Sigmoid colon (tissue), 7 donors: Measurements from ENCODE around the gene KRTAP5-3. TPM values are rescaled to one million over a fixed set of nuclear protein-coding genes. Genes with fewer than 3 reads are reported as not detected.

ENCODE experiments used
- DNase-seq: peaks from one replicate; pipeline ENCODE4 v3.0.0-alpha.2; 2019
- H3K27ac ChIP-seq, 4 donors: fragments of 200-600 bp; sonication (generic); one replicate each; pipeline ENCODE4 v1.5.1; 2016 to 2019; ENCODE audit warnings: mild to moderate bottlenecking in 1 of 4
- H3K27me3 ChIP-seq, 3 donors: fragments of 200-600 bp; sonication (generic); one replicate each; pipeline ENCODE4 v1.5.1; 2019; ENCODE audit warnings: mild to moderate bottlenecking in 1 of 3
- H3K36me3 ChIP-seq, 4 donors: fragments of 200-600 bp; sonication (generic); one replicate each; pipeline ENCODE4 v1.5.1; 2016 to 2019
- H3K4me1 ChIP-seq, 4 donors: fragments of 200-600 bp; sonication (generic); one replicate each; pipeline ENCODE4 v1.5.1; 2017 to 2019
- H3K4me3 ChIP-seq, 4 donors: fragments of 200-600 bp; sonication (generic); one replicate each; pipeline ENCODE4 v1.5.1; 2017 to 2019; ENCODE audit warnings: mild to moderate bottlenecking in 2 of 4, moderate library complexity in 1 of 4
- H3K9me3 ChIP-seq, 4 donors: fragments of 200-600 bp in 3 of 4; sonication (generic) in 3 of 4; one replicate each; pipeline versions ENCODE4 v1.5.1 to v1.6.1; 2013 to 2019
- EP300 ChIP-seq, 4 donors: sonication (generic); formaldehyde crosslinking; IDR thresholded peaks; one replicate each; pipeline ENCODE4 v1.6.1; 2017; ENCODE audit warnings: antibody characterized with exemption in 4 of 4
- POLR2A ChIP-seq, 2 donors: fragments of 450-650 bp; IDR thresholded peaks; one replicate each; pipeline ENCODE4 v1.6.1; 2016; ENCODE audit warnings: antibody characterized with exemption in 2 of 2, mild to moderate bottlenecking in 2 of 2, moderate library complexity in 2 of 2
- POLR2AphosphoS5 ChIP-seq, 4 donors: sonication (generic); formaldehyde crosslinking; IDR thresholded peaks; one replicate each; pipeline ENCODE4 v1.6.1; 2017; ENCODE audit warnings: antibody characterized with exemption in 4 of 4
- WGBS, 2 donors: extraction: QIAGEN DNeasy Blood & Tissue Kit; methylation state at CpG; one replicate each; pipeline ENCODE4 v1.1.7; 2013; 5-methylcytosine and 5-hydroxymethylcytosine counted together
- intact Hi-C: fragments of 100-400 bp; cut with DNase I; formaldehyde crosslinking; loops from one replicate; pipeline ENCODE4 v1.15.1; 2023
- polyA plus RNA-seq, 3 donors: library from polyadenylated mRNA; stranded (reverse); fragments of 200-250 nt; gene quantifications; one replicate each; pipeline ENCODE4 v1.2.3, GENCODE V29; 2013
- total RNA-seq, 4 donors: library from RNA; depleted of rRNA; stranded (reverse); fragments of >200 nt; gene quantifications; one replicate each; pipeline ENCODE4 v1.1.0, GENCODE V29; 2016
- TF ChIP-seq, protein P1 (sequence below), 4 experiments: fragments of 450-650 bp in 3 of 4; fragments of 200-600 bp in 1 of 4; IDR thresholded peaks; one replicate each; pipeline ENCODE4 v1.5.1; 2016 to 2019; ENCODE audit warnings: antibody characterized with exemption in 4 of 4, mild to moderate bottlenecking in 3 of 4, moderate library complexity in 2 of 4
- donor health status: healthy with polysubstance abuse.
- donor health status: Bipolar disorder and iron deficiency.
- donor health status: healthy.

Gene KRTAP5-3
- total and polyA plus RNA-seq, 7 donors: not detected

DNA sequence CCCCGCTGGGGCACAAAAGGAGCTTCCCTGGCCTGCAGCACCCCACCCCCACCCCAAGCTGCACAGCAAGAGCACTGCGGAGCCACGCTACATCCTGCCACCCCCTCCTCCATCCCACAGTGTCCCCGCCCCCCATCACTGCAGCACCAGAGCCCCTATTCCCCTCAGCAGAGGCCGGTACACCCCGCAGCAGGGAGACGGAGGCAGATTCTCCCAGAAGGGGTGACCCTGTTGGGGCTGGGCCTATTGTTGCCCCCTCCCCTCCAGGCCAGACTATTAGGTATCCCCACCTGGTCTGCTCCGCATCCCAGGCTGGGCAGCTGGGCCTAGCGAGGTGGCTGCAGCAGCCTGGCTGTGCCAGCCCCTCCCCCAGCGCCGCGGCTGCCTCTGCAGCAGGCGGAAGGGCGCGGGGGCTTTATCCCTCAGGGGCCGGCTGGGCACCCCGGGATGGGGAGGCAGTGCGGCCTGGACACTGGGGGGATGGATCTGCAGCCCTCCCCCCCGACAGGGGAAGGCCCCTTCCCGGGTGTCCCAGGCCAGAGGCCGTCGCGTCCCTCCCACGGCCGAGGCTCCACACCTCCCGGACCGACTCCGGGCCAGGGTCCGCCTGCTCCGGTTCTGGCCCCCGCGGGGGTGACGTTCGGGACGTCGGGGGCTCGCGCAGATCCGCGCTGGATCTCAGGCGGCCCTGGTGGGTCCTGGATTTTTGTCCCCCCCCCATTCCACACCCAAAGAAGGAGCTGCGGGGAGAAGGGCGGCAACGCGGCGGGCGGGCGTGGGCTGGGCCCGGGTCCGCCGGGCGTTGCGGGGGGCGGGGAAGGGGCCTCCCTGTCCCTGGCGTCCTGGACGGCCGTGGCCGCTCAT, 37.1 kb downstream of the KRTAP5-3 start:
- 8 to 10% methylated on average over 58 of the region's 58 CpGs for WGBS, 2 donors
- TF ChIP-seq POLR2A (IDR thresholded peaks at IDR 0.05): no peak
- TF ChIP-seq POLR2AphosphoS5 (IDR thresholded peaks at IDR 0.05): peak in 2 of 4 donors; percentile 25 to 41
- TF ChIP-seq EP300 (IDR thresholded peaks at IDR 0.05): no peak
- TF ChIP-seq, protein P1, sequence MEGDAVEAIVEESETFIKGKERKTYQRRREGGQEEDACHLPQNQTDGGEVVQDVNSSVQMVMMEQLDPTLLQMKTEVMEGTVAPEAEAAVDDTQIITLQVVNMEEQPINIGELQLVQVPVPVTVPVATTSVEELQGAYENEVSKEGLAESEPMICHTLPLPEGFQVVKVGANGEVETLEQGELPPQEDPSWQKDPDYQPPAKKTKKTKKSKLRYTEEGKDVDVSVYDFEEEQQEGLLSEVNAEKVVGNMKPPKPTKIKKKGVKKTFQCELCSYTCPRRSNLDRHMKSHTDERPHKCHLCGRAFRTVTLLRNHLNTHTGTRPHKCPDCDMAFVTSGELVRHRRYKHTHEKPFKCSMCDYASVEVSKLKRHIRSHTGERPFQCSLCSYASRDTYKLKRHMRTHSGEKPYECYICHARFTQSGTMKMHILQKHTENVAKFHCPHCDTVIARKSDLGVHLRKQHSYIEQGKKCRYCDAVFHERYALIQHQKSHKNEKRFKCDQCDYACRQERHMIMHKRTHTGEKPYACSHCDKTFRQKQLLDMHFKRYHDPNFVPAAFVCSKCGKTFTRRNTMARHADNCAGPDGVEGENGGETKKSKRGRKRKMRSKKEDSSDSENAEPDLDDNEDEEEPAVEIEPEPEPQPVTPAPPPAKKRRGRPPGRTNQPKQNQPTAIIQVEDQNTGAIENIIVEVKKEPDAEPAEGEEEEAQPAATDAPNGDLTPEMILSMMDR (IDR thresholded peaks at IDR 0.05): no peak
- Histone ChIP-seq H3K27me3 (no peaks in the 10 kb centered on the region), H3K9me3 (no peaks in the 10 kb centered on the region), H3K4me1 (peaks cover 0 to 78% (median 65%) of the 10 kb centered on the region in 4 donors), H3K4me3 (peak overlapping the region; percentile 45 to 75 (median 55)), H3K27ac (peak overlapping the region; percentile 80 to 99 (median 83)), H3K36me3 (no peaks in the 10 kb centered on the region)
- intact Hi-C loops: loop anchor here (5.0 kb wide), 1 partner anchor 114 kb away; no protein-coding TSS in a partner anchor
- peak; percentile 75 for DNase-seq

DNA sequence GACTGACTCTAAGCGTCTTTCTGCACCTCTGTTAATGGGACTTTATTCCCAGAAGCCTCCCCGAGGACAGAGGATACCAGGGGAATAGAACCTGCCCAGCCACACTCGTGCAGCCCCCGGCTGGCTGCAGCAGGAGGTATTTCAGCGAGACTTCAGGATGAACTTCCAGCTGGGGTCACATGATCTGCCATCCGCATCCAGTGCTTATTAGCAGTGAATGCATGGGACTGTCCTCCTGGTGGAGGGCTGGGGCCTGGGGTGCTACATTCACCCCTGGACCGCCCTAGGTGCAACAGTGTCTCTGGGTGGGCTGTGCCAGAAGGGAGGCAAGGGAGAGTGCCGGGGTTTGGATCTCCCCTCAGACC, 37.8 kb downstream of the KRTAP5-3 start:
- 81 to 86% methylated on average over 8 of the region's 8 CpGs for WGBS, 2 donors
- intact Hi-C loops: loop anchor here (5.0 kb wide), 1 partner anchor 113 kb away; no protein-coding TSS in a partner anchor
- no peaks in the 10 kb centered on the region for H3K9me3 ChIP-seq
- H3K4me1 ChIP-seq: peaks cover 0 to 84% (median 68%) of the 10 kb centered on the region in 4 donors
- H3K36me3 ChIP-seq: no peaks in the 10 kb centered on the region
- TF ChIP-seq POLR2A (IDR thresholded peaks at IDR 0.05): no peak
- no peak for TF ChIP-seq EP300 (IDR thresholded peaks at IDR 0.05)
- TF ChIP-seq, protein P1 (IDR thresholded peaks at IDR 0.05): no peak
- TF ChIP-seq POLR2AphosphoS5 (IDR thresholded peaks at IDR 0.05): no peak
- peak overlapping the region; percentile 80 to 99 (median 83) for H3K27ac ChIP-seq
- DNase-seq: peak; percentile 63
- peak overlapping the region in 3 of 4 donors; percentile 48 to 75 (median 62) for H3K4me3 ChIP-seq
- no peaks in the 10 kb centered on the region for H3K27me3 ChIP-seq

DNA sequence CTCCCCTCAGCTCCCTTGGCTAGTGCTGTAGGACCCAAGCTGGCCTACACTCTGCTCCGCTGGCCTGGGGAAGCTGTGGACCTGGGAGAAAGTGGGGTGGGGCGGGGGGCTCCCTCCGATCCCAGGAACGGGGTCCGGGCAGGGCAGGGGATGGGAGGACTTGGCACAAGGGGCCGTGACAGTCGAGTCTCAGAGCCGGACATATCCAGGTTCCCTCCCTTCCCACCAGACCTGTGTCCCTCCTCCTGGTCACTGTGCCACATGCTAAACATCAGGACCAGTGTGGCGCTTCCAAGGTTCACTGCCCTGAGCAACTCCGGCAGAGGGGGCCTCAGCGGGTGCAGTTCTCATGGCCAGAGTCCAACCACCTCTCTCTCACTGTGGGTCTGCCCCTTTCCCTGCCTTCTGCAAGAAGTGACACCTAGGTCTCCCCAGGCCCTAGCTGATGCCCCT, 38.2 kb downstream of the KRTAP5-3 start:
- 78 to 84% methylated on average over 11 of the region's 11 CpGs for WGBS, 2 donors

DNA sequence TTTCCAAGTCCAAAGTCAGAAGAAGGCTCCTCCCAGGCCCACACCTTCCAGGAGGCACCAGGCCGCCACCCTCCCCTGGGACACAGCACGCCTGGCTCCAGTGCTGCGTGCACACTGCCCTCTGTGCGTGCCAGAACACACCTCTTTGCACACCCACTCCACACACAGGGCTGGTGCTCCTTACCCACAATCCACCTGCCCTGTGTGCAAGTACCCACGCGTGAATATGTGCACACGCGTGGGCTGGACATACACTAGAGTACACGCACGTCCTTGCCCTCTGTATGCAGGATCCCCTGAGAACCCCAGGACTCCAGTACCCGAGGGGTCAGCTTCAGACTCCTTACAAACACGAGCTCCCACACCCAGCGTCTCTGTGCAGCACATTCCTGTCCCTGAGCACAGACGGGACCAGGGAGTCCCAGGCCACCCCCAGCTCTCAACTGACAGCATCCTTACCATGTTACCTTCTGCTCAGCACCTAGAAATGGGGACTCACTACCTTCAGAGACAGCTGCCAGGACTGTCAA, 38.9 kb downstream of the KRTAP5-3 start:
- no peaks in the 10 kb centered on the region for H3K9me3 ChIP-seq
- no peaks in the 10 kb centered on the region for H3K27me3 ChIP-seq
- H3K4me1 ChIP-seq: peaks cover 0 to 90% (median 76%) of the 10 kb centered on the region in 4 donors
- intact Hi-C loops: no loop called here
- peak overlapping the region; percentile 6 to 99 (median 83) for H3K27ac ChIP-seq
- H3K4me3 ChIP-seq: no peak overlapping the region
- no peaks in the 10 kb centered on the region for H3K36me3 ChIP-seq
- no peak for DNase-seq
- TF ChIP-seq EP300 (IDR thresholded peaks at IDR 0.05) (no peak), POLR2AphosphoS5 (IDR thresholded peaks at IDR 0.05) (no peak), POLR2A (IDR thresholded peaks at IDR 0.05) (no peak)
- TF ChIP-seq, protein P1 (IDR thresholded peaks at IDR 0.05): no peak
- 26 to 70% methylated on average over 14 of the region's 14 CpGs for WGBS, 2 donors

More for the DNA sequence above, 38.2 kb downstream of the KRTAP5-3 start:
- intact Hi-C loops: loop anchor here (5.0 kb wide), 1 partner anchor 113 kb away; no protein-coding TSS in a partner anchor
- no peaks in the 10 kb centered on the region for H3K27me3 ChIP-seq
- H3K9me3 ChIP-seq: no peaks in the 10 kb centered on the region
- no peaks in the 10 kb centered on the region for H3K36me3 ChIP-seq
- peak overlapping the region in 1 of 4 donors; percentile 75 for H3K4me3 ChIP-seq
- peak overlapping the region; percentile 80 to 99 (median 83) for H3K27ac ChIP-seq
- H3K4me1 ChIP-seq: peaks cover 0 to 89% (median 73%) of the 10 kb centered on the region in 4 donors
- TF ChIP-seq, protein P1 (IDR thresholded peaks at IDR 0.05): no peak
- TF ChIP-seq EP300 (IDR thresholded peaks at IDR 0.05) (no peak), POLR2AphosphoS5 (IDR thresholded peaks at IDR 0.05) (no peak), POLR2A (IDR thresholded peaks at IDR 0.05) (no peak)
- DNase-seq: peak; percentile 69
